Putamen (tissue), 1 donor: Measurements from ENCODE around the gene FAM240B.

Experiments used
- DNase-seq: peaks from one replicate; pipeline ENCODE4 v3.0.0-alpha.2; 2016; ENCODE audit warnings: low spot score

Gene FAM240B

DNA sequence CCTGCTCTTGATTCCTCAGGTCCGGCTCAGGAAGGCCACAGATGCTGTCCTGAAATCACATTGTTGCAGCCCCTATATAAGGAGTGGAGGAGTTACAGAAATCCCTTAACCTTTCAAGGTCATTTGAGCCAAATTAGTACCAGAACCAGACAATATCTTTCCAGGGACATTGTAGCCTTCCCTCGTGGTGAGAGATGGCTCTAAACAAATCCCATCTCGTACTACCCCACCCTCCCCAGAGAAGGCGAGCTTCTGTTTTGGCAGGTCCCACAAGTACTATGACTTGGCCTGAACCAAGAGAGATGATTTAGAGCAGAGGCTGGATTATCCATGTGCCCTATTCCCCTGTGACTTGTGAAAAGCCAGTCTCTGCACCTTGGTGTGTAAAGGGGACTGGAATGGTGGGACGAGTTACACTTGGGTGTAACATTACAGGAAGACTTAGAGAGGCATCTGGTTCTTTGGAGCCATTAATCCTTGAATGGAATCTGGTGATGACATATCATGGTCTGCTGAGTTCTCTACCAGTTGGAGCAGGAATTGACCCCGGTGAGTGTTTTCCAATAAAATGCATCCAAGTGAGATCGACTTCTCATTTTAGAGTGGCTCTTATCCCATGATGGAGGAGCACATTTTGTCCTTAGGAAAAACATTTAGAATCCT, at the start of gene FAM240B:
Gene FAM240B, minus strand, starts transcription at position 51 of the 663 bp plus-strand sequence. CDS start 16,134 bp downstream, outside the sequence.
- no peak for DNase-seq

DNA sequence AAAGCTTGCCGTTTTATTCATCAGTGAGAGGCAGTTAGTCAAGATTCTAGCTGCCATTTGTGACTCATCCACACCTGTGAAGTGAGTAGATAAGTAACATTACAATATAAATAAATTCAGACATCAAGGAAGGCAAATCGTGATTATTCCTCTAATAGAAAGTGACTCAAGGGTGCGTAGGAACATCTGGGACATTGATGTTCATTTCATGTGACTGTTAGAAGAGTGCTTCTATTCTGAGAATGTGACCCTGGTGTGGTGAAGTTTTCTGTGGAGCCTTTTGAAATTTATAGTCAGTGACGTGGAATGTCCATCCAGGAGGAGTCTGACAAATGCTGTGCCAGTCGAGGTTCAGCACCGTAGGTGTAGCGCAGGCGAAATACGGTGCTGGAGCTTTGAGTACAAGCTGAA, 48.4 kb upstream of the FAM240B start:
- peak; percentile 72 for DNase-seq

DNA sequence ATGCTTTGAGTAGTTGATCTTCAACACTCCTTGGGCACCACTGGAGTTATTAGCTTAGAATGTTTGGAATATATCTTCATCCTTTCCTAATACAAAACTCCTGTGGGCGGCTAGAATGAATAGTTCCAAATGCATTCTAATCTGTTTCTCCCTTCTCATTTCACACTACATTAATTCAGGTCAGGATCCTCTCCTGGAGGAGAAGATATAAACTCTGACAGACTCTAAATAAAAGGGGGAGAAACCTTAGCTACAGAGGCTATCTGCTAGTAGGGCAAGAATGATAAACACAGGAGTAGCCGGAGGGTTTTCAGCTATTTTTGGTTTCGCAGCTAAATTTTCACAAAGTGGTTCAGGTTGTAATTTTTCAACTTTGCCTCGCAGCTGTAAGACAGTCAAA, 45.2 kb upstream of the FAM240B start:
- DNase-seq: peak; percentile 18

DNA sequence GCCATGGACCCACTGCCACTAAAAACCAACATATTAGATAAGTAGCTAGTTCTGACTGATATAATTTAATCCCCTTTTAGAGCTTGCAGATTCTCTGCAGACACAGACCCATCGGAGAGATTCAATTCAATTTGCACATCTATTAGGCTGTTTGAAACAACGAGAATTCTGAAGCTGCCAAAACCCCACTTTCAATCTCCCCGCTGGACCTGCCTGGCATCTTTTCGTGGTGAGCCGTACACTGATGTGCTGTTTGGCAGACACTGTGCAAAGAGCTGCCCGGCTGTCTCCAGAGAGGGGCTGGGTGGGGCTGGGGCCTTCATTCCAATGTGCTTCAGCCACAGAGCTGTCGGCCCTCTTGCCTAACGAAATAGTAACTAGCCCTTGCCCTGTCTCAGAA, 42.1 kb upstream of the FAM240B start:
- DNase-seq: no peak

DNA sequence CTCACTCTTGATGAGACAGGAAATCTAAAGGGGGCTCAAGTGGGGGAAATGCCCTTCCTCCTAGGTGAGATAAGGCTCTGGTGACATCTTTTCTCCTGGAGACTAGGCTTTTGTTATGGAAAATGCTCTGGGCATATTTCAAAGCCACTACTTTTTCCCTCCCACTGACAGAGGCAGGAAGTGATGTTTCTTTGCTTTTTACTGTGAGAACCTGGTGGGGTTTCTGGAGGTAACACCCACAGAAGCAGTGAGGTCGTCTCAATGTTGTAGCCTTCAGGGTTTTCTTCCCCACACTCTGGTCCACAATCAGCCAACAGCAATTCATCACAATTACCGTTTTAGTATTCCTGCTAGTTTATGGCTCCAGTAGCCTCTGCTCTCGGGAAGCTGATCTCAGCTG, 41.4 kb upstream of the FAM240B start:
- DNase-seq: no peak

DNA sequence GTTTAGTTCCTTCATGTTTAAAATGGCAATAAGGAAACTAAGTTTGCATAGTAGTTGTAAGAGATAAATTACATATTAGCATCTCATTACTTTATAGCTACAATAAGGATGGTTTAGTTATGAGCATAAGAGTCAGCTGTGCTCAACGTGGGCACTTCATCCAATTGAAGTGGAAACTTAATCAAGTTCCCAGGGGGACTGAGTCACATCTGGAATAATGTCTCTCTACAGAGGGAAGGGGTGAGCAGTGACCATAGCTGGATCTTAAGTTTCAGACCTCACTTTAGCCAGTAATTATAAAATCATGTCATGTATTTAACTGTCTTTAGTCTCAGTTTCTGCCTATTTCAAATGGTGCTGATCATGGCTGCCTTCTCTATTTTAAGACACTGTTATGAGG, 36.8 kb upstream of the FAM240B start:
- DNase-seq: no peak

DNA sequence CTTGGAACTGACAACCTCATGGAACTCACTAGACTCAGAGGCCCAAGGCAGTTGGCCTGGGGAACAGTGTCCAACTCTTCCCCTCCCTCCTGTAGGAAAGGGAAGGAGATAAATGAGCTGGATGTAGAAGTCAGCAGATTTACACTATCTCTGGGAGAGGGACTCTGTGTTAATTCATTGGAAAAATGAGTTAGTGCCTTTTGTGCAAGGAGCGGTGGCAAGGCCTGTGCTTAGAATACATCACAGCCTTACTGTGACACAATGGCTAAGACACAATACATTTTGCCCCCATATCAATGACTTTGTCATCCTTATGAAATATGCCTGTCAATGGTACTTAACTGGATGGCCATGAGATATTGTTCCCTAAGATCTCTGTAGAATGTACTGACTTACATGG, 28.0 kb upstream of the FAM240B start:
- DNase-seq: no peak

DNA sequence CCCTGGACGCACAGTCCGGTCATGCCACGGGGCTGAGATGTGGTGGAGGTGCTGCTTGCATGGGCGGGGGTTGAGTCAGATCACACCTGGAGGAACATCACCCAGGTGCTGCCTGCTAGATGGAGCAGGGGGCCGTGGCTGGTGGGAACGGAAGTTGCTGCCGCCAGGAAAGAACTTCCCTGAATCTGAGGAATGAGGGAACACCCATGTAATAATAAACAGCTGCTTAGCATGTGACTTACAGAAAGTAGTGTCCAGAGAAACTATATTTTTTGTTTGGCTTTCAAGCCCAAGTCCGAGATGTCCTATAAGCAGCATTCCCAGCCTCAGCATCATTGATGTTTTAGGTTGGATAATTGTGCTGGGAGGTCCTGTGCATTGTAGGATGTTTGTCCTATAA, 27.1 kb upstream of the FAM240B start:
- no peak for DNase-seq

DNA sequence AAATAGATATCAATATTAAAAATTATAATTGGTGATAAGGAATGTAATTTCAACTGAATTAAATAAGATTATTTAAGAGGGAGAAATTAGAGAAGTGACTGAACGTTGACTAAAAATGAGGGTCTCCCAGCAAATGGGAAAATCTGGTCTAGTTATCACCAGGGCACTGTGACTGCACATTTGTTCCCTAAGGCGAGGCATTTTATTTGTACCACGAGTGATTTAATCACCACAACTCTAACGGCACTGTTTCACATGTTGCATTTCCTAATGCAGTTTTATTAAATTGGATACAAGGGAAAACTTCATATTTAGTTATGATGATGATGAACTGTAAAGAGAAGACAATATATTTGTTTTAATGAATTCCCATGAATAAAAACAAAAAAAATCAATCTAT, 26.4 kb upstream of the FAM240B start:
- DNase-seq: no peak

DNA sequence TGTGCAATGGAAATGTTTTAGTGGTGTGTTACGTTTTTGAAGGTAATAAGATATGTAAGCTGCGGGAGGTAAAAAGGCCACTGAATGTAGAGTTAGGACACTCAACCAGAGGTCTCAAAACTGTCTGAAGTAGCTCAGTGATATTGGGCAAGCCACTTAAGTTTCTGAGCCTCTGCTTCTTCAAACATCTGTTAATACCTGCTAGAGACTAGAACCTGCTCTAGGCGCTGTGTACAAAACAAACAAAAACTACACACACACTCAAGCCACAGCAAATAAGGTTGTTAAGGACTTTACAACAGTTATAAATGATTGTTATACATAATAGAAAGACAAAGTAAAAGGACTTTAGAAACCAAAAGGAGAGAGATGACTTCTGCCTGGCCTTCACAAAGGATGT, 24.6 kb upstream of the FAM240B start:
- DNase-seq: no peak

DNA sequence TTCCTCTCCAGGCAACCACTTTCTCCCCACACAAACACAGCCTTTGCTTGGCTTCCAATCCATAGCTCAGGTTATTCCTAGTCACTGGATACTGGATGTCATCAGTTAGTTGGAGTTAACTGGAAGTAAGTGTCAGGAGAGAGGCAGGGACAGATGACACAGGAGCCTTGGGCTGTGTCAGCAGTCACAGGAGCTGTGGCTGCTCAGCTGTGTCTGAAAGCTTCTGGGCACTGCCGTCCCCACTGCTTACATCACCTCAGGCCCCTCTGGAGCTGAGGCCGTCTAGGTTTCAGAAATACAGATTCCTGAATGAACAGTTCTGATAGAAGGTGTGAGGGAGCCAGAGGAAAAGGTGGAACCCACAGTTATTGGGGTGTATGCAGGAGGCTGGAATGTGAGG, 17.3 kb upstream of the FAM240B start:
- DNase-seq: no peak

DNA sequence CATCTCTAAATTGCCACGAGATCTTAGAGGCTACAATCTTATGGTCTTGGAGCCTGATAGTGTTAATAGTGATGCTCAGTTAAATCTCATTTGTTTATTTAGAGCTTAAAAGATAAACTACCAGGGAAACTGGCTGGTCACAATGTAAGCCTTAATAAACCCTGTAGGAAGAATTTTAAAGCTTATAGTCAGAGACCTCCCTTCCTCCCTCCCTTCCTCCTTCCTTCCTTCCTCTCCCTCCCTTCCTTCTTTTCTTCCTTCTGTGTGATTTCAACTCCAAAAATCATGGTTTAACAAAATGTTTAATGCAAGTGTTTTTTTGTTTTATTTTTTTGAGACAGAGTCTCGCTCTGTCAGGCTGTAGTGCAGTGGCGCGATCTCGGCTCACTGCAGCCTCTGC, 14.9 kb upstream of the FAM240B start:
- DNase-seq: no peak

DNA sequence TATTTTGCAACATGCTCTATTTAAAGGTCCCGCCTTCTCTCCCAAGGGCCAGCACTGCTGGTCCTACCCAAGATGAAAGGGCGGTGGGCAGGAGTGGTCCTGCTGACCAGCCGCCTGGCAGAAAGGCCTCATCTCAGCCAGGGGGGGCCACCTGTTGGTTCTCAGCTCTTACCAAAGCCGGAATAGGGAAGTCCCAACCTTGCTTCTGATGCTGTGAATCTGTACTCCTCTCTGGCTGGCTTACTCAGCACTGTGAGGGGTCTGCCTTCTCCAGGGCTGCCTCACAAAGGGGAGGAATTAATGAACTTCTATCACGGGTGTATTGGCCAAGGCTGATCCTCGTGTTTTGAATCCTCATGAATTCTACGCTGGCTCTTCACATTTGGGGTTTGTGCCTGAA, 13.6 kb upstream of the FAM240B start:
- DNase-seq: no peak

DNA sequence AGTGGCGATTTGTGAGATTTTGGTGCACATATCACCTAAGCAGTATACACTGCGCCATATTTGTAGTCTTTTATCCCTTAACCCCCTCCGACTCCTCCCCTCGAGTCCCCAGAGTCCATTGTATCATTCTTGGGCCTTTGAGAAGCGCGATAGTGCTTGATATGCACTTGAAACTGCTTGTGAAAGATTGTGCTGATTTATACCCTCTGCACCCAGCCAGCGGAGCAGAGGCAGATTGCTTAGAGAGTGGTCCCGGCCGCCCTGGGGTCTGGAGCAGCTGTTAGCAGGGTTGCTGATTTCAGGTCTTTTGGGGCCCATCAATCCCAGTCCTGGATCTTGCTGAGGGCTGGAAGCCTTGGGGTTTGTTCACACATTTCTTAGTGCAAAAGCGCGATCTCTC, 13.0 kb upstream of the FAM240B start:
- DNase-seq: no peak

DNA sequence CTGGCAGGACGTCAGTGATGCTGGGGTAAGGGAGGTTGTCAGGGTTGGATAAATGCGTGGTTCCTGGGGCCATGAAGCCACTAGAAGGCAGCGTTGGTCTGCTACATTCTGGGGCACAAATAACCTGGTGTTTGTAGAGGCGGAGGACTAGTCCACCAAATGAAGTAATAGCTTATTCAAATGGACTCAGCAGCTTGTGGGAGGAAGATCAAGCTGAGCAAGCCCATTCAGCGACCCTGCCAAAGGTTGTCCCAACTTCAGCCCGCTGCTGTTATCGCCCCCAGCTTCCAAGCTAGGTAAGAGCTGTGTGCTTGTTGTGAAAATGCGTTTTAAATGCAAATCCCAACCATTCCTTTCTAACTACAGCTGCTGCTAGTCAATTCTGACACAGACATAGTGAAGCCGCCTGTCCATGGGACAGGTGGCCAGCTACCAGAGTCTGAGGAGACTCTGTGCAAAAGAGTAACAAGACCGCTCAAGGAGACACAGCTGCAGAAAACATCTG, 7.6 kb upstream of the FAM240B start:
- peak; percentile 9 for DNase-seq

DNA sequence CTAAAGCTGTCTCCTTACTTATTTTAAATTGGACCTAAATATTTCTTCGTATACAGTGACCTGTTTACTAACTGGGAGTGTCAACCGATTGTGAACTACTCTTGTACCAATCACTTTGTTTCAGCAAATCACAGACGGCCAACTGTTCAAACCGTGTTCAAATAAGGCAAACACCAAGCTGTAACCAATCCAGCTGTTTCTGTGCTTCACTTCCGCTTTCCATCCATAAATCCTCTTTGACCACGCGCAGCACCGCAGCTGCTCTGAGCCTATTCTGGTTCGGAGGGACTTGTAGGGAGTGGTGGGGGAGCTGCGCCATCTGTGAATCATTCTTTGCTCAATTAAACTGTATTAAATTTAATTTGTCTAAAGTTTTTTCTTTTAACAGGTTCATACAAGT, 4.8 kb upstream of the FAM240B start:
- no peak for DNase-seq

DNA sequence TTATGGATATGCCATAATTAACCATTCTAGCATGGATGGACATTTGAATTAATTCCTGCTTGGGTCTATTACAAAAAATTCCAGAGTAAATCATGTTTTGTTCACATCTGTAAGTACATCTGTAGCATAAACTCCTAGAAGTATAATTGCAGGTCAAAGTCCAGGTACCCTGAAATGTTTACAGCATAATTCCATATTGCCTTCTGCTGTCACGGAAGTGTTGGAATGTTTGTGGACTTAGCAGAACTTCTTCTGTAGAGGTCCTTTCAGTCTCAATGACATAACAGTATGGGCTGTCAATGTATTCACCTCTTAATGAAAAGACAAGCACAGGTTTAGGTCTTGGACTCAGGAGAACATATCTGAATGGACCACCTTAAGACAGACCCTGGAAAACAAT, 1.8 kb downstream of the FAM240B start:
- no peak for DNase-seq

DNA sequence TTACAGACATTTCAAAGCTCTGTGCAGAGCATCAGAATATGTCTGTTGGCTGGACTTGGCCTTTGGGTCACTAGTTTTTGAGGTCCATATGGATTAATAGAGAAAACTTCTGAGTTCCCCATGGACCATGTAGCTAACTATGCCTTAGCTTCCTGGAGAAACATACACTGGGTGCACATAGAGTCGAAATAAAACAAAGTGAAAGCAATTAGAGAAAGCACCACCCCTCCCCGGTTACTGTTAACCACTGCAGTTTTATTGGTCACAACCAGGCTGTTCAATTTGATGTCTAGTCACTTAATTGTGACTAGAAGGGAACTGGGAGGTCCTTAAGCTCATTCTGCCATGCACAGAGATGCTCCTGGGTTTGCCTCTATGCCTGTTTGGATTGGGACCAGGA, 4.2 kb downstream of the FAM240B start:
- DNase-seq: no peak

DNA sequence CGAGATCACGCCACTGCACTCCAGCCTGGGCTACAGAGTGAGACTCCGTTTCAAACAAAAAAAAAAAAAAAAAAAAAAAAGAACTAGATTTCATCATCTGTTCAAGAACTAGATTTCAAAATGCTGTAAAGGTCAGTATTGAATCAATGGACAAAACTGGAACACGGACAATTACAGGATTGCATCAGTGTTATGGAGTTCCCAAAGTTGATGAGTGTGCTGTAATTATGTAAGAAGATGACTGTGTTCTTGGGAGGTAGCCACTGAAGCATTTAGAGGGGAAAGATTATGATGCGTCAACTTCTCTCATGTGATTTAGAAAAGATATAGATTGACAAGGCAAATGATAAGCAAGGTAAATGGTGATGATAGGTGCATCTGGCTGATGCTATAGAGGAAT, 6.5 kb downstream of the FAM240B start:
- DNase-seq: no peak

DNA sequence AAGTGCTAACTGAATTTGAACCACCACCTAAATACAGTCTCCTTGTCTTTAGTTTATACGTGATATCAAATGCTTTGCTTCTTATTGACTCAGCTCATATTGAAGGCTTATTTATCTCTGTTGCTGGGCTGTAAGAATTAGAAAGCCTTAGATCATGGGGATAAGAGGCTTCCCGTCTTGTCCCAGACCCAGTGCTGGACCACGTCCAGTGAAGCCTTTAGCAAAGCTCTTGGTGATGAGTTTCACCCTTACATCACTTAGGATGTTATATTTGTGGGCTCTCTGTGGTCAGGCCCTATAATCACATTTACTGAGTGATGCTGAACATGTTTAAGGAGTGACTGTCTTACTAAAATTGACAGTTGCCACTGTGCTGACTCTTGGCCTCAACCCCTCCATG, 11.2 kb downstream of the FAM240B start:
- DNase-seq: no peak

DNA sequence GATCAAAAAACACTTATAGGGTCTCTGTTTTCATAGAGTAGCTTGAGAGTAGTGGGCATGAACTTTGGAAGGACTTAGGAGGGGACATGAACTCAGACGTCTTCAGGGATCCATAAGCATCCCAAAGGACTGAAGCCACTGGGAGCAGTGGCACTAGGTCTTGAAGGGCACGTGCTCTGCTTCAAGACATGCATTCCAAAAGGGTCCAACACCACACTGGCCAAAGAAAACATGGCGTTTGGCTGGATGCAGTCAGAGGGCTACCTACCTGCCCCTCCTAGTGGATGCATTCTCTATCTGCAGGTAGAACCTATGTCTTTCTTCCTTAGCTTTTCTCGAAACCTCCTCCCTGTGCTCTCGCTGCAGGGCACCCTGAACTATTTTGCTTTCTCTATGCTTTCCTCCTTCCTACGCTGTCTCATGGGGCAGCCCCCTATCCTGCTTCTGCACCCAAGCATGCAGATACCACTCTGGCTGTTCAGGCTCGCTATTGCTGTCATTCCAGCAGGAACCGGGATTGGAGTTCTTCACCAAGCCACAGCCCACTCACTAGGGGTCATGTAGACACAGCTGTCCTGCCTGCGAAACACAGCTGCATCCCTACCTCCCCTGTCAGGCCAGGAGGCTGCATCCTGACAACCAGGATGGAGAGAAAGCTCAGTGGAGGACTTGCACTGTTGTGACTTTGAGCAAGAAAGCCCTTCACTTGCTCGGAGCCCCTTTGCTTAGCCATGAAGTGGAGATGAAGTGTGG, 11.9 kb downstream of the FAM240B start:
- DNase-seq: no peak

DNA sequence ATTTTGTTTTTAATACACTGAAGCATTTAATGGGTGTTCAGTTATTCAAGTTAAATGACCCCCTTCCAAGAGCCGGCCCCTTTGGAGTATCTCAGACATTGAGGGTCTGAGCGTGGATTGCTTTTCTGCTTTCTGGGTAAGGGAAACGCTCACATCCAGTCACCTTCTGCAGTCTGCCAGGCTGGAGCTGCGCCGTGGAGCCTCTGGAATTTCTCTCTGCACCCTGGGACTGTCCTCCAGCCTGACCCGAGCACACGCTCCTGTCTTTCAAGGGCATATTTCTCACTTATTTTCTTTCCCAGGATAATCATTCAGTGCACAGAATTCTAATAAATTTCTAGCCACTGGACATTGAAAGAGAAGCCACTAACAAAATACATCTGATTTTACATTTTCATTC, 13.4 kb downstream of the FAM240B start:
- no peak for DNase-seq

DNA sequence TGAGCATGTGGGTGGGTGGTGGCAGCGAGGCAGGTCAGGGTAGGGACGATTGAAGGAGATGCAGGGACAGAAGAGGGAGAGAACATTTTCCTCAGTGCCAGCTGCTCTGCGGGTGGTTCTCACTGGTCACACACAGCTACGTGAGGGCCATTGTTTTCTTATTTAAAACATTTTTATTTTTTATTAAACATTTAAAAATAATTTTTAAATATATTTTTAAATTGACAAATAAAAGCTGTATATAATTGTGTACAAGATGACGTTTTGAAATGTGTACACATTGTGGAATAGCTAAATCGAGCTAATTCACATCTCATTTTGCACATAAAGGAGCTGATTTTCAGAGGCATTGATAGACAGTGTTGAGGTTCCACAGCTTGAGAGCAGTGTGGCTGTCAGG, 14.0 kb downstream of the FAM240B start:
- DNase-seq: no peak

DNA sequence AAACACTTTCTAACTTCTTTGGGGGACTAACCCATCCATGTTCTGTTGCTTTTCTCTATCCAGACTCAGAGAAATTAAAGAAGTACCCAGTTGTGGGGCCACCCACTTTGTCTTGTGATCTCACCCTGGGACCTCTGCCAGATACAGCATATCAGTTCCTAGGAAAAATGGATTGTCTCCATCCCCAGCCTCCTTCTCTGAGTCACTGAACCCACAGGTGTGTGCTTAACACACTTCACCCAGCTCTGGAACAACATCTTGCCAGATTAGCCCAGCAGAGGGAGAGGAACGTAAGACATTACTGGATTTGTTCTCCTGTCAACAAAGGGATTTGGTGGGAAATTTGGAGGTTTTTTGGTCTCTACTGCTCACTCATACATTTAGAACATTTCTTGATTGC, 19.2 kb downstream of the FAM240B start:
- DNase-seq: peak; percentile 15
